Keratinocyte (primary cell): ENCODE measurements around the gene GJC1.

Source experiments
- CTCF ChIP-seq, 3 experiments: IDR thresholded peaks in 1 of 3; conservative IDR thresholded peaks in 1 of 3; optimal IDR thresholded peaks in 1 of 3; 2 replicates in 2 of 3; 3 replicates in 1 of 3; pipeline versions ENCODE3 to v1.5.1; 2011; ENCODE audit warnings: low read length in 3 of 3, mild to moderate bottlenecking in 3 of 3, moderate library complexity in 2 of 3, control low read depth in 1 of 3, inconsistent platforms in 1 of 3; ENCODE audit not compliant: insufficient read depth in 2 of 3; ENCODE audit errors: extremely low read depth in 1 of 3
- EZH2 ChIP-seq: IDR thresholded peaks from one replicate; pipeline ENCODE4 v1.6.1; 2012; ENCODE audit warnings: inconsistent platforms, mild to moderate bottlenecking, low read length, moderate library complexity

GRCh38 chr17:44859701-44860100 lies 29.6 kb upstream of the GJC1 start:
- no peak for TF ChIP-seq CTCF (optimal IDR thresholded peaks at IDR 0.05 in 1 of 3, IDR thresholded peaks at IDR 0.05 in 1 of 3, conservative IDR thresholded peaks at IDR 0.05 in 1 of 3; ENCODE audit: extremely low read depth in 1 of 3, insufficient read depth in 2 of 3, low read length in 3 of 3)
- TF ChIP-seq EZH2 = no peak
